Stimulated activated CD8-positive, alpha-beta memory T cell treated with anti-CD3 and anti-CD28 coated beads, Interleukin-12 subunit alpha, Interleukin-12 subunit beta, amount 100 ng/mL, for 1 hour (primary cell): ENCODE results near the gene RTEL1.
"Not testable (repeated sequence)": the region's sequence is repeated elsewhere in the genome, so short reads cannot be mapped to it uniquely, and the experiment has no call there.

Experiments used
- DNase-seq: peaks from one replicate; pipeline ENCODE4 v3.0.0-alpha.2; 2020; ENCODE audit warnings: low read depth

RTEL1 gene

GRCh38 chr20:63701051-63701328 is 42.9 kb downstream of the RTEL1 start:
- no peak for DNase-seq

- no peak for DNase-seq
Observed at GRCh38 chr20:63701329-63702035, 43.4 kb downstream of the RTEL1 start.

GRCh38 chr20:63702036-63702665 is 44.0 kb downstream of the RTEL1 start:
- DNase-seq = no peak

GRCh38 chr20:63702751-63703470 is 44.8 kb downstream of the RTEL1 start:
- no peak for DNase-seq

GRCh38 chr20:63703471-63703975 is 45.4 kb downstream of the RTEL1 start:
- DNase-seq = no peak

GRCh38 chr20:63703976-63704748 is 46.0 kb downstream of the RTEL1 start:
- no peak for DNase-seq

GRCh38 chr20:63704749-63705117 is 46.6 kb downstream of the RTEL1 start:
- no peak for DNase-seq

- DNase-seq = no peak
Observed at GRCh38 chr20:63705232-63706026, 47.3 kb downstream of the RTEL1 start.

- DNase-seq = no peak
Observed at GRCh38 chr20:63706027-63706695, 48.0 kb downstream of the RTEL1 start.

- DNase-seq = no peak
Observed at GRCh38 chr20:63706852-63707557, 48.9 kb downstream of the RTEL1 start.

GRCh38 chr20:63707558-63708300 is 49.6 kb downstream of the RTEL1 start, which contains the start of the genes ARFRP1 and ZGPAT:
Gene ARFRP1 (minus strand): TSS chr20:63707976. CDS start chr20:63707091, 885 bp downstream.
Gene ZGPAT (plus strand): TSS chr20:63708039. CDS start chr20:63708581, 542 bp downstream.
- peak; percentile 77 for DNase-seq

- DNase-seq = no peak
Observed at GRCh38 chr20:63708301-63709148, 50.4 kb downstream of the RTEL1 start.

- DNase-seq = no peak
Observed at GRCh38 chr20:63709149-63709527, 51.0 kb downstream of the RTEL1 start.

GRCh38 chr20:63711085-63711645 is 53.1 kb downstream of the RTEL1 start:
- DNase-seq = no peak

- no peak for DNase-seq
Observed at GRCh38 chr20:63712191-63712590, 54.1 kb downstream of the RTEL1 start.

- DNase-seq = no peak
Observed at GRCh38 chr20:63714858-63715257, 56.7 kb downstream of the RTEL1 start.

- DNase-seq = no peak
Observed at GRCh38 chr20:63718996-63719395, 60.9 kb downstream of the RTEL1 start.

- DNase-seq = not testable (repeated sequence)
Observed at GRCh38 chr20:63722967-63723622, 65.0 kb downstream of the RTEL1 start.
